ENCODE results near the gene C16orf89. TPM values are rescaled to one million over a fixed set of nuclear protein-coding genes. Genes with fewer than 3 reads are reported as not detected.
A peak's percentile ranks its signal among the peaks of the same experiment; 100 is the strongest.

Gene C16orf89
- total RNA-seq, 1 experiment from 2014 or later: not detected

GRCh38 chr16:5056352-5056751 is 9.4 kb downstream of the C16orf89 start:
- peak; percentile 63 for DNase-seq (ENCODE audit: low spot score)
- H3K36me3 ChIP-seq (ENCODE audit: insufficient read depth, low read length, poor library complexity, severe bottlenecking): no peaks in the 10 kb centered on the region
- H3K27me3 ChIP-seq (replicated peaks; ENCODE audit: insufficient read depth, low read depth, low read length, poor library complexity): peaks cover 5% of the 10 kb centered on the region
- intact Hi-C loops (cut with micrococcal nuclease; ENCODE audit: unreplicated experiment): no loop called here
- ChIA-PET POLR2A (ENCODE audit: low non-redundant PET) (no interaction called here), CTCF (interaction anchor here (0.6 to 1.1 kb wide), 3 partner anchors 28 to 1535 kb away, joined by 3 read pairs; no protein-coding TSS in a partner anchor)
- H3K4me1 ChIP-seq (ENCODE audit: insufficient read depth, low read length, poor library complexity, severe bottlenecking): no peaks in the 10 kb centered on the region
- no peaks in the 10 kb centered on the region for H3K9me3 ChIP-seq (ENCODE audit: low read depth, low read length, poor library complexity, severe bottlenecking)
- no TSS peak for BruUV-seq (replicated peaks)
- peak; percentile 77 for TF ChIP-seq CTCF (conservative IDR thresholded peaks at IDR 0.05; ENCODE audit: low read depth, low read length)
- TF ChIP-seq EZH2 (IDR thresholded peaks at IDR 0.05; ENCODE audit: borderline replicate concordance, low read depth, low read length, poor library complexity, severe bottlenecking): no peak
- H3K27ac ChIP-seq (ENCODE audit: low read depth, low read length, poor library complexity, severe bottlenecking): no peak overlapping the region
- no peak overlapping the region for H3K4me3 ChIP-seq (ENCODE audit: low read depth, low read length, poor library complexity, severe bottlenecking)

- BruUV-seq (replicated peaks): no TSS peak
- Histone ChIP-seq H3K27ac (ENCODE audit: low read depth, low read length, poor library complexity, severe bottlenecking) (no peak overlapping the region), H3K4me1 (ENCODE audit: insufficient read depth, low read length, poor library complexity, severe bottlenecking) (no peaks in the 10 kb centered on the region), H3K4me3 (ENCODE audit: low read depth, low read length, poor library complexity, severe bottlenecking) (no peak overlapping the region), H3K27me3 (replicated peaks; ENCODE audit: insufficient read depth, low read depth, low read length, poor library complexity) (peaks cover 11% of the 10 kb centered on the region), H3K36me3 (ENCODE audit: insufficient read depth, low read length, poor library complexity, severe bottlenecking) (no peaks in the 10 kb centered on the region), H3K9me3 (ENCODE audit: low read depth, low read length, poor library complexity, severe bottlenecking) (no peaks in the 10 kb centered on the region)
- no peak for DNase-seq (ENCODE audit: low spot score)
- TF ChIP-seq EZH2 (IDR thresholded peaks at IDR 0.05; ENCODE audit: borderline replicate concordance, low read depth, low read length, poor library complexity, severe bottlenecking): no peak
- no peak for TF ChIP-seq CTCF (conservative IDR thresholded peaks at IDR 0.05; ENCODE audit: low read depth, low read length)
- POLR2A ChIA-PET (ENCODE audit: low non-redundant PET): no interaction called here
- CTCF ChIA-PET: no interaction called here
- intact Hi-C loops (cut with micrococcal nuclease; ENCODE audit: unreplicated experiment): no loop called here
Measured at GRCh38 chr16:5054876-5055865, 10.6 kb downstream of the C16orf89 start.

GRCh38 chr16:5046914-5047313 is 18.8 kb downstream of the C16orf89 start:
- H3K4me1 ChIP-seq (ENCODE audit: insufficient read depth, low read length, poor library complexity, severe bottlenecking): no peaks in the 10 kb centered on the region
- POLR2A ChIA-PET (ENCODE audit: low non-redundant PET): no interaction called here
- intact Hi-C loops (cut with micrococcal nuclease; ENCODE audit: unreplicated experiment): no loop called here
- H3K4me3 ChIP-seq (ENCODE audit: low read depth, low read length, poor library complexity, severe bottlenecking): no peak overlapping the region
- BruUV-seq (replicated peaks): no TSS peak
- H3K9me3 ChIP-seq (ENCODE audit: low read depth, low read length, poor library complexity, severe bottlenecking): no peaks in the 10 kb centered on the region
- CTCF ChIA-PET: no interaction called here
- no peak for TF ChIP-seq EZH2 (IDR thresholded peaks at IDR 0.05; ENCODE audit: borderline replicate concordance, low read depth, low read length, poor library complexity, severe bottlenecking)
- TF ChIP-seq CTCF (conservative IDR thresholded peaks at IDR 0.05; ENCODE audit: low read depth, low read length): no peak
- no peak for DNase-seq (ENCODE audit: low spot score)
- peaks cover 40% of the 10 kb centered on the region for H3K27me3 ChIP-seq (replicated peaks; ENCODE audit: insufficient read depth, low read depth, low read length, poor library complexity)
- H3K27ac ChIP-seq (ENCODE audit: low read depth, low read length, poor library complexity, severe bottlenecking): no peak overlapping the region
- H3K36me3 ChIP-seq (ENCODE audit: insufficient read depth, low read length, poor library complexity, severe bottlenecking): no peaks in the 10 kb centered on the region

All from A673 (cell line).